ENCODE measurements around the gene NSRP1. TPM values are rescaled to one million over a fixed set of nuclear protein-coding genes. Genes with fewer than 3 reads are reported as not detected.
A peak's percentile ranks its signal among the peaks of the same experiment; 100 is the strongest.
"Not testable (repeated sequence)": the region's sequence is repeated elsewhere in the genome, so short reads cannot be mapped to it uniquely, and the experiment has no call there.

The NSRP1 gene, protein sequence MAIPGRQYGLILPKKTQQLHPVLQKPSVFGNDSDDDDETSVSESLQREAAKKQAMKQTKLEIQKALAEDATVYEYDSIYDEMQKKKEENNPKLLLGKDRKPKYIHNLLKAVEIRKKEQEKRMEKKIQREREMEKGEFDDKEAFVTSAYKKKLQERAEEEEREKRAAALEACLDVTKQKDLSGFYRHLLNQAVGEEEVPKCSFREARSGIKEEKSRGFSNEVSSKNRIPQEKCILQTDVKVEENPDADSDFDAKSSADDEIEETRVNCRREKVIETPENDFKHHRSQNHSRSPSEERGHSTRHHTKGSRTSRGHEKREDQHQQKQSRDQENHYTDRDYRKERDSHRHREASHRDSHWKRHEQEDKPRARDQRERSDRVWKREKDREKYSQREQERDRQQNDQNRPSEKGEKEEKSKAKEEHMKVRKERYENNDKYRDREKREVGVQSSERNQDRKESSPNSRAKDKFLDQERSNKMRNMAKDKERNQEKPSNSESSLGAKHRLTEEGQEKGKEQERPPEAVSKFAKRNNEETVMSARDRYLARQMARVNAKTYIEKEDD
- 29.1 TPM for polyA plus RNA-seq (2012; ENCODE audit: insufficient read depth, insufficient read length)

DNA sequence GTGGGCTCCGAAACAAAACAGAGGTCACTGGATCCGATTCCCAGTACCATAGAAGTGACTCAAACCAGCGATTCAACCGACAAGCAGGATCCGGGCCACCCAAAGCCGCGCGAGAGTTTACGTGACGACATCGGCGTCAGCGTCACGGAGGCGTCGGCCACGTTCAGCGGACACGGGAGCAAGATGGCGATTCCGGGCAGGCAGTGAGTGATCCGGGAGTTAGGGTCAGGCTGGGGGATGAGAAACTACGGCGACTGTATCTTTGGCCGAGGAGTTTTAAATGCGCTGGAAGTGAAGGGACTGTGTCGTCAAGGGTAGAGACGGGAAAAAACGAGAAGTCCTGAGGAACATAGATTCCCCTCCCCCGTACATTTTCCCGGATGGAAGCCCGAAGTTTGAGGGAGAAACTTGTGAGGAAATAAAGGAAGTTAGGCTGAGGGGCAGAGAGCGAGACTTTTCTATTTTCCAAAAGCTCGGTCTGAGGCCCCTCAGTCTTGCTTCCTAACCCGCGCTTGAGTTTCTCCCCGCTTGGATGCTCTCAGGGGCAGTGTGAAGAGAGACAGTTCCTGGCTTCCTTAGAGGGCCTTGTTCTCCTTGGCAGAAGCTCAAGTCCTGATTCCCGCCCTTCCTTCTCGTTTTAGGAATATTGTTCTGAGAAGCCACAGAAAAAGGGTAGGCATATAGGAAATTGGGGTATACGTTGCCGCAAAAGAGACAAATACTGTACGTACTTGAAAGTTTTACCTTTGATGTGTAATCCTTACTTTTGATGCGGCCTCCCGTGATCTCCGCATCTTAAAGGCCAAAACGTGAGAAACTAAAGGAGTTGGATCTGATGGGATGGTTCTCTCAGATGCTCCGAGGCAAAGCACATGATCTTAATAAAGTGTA is at the start of gene NSRP1:
NSRP1 (plus strand) TSS at position 156 of the 891 bp plus-strand sequence; CDS start at position 184, 28 bp downstream.
- peak within 1 kb of the TSS; percentile 93 for H3K4me3 ChIP-seq (ENCODE audit: low read length)
- peak; percentile 89 for DNase-seq (ENCODE audit: low read depth, low spot score)

DNA sequence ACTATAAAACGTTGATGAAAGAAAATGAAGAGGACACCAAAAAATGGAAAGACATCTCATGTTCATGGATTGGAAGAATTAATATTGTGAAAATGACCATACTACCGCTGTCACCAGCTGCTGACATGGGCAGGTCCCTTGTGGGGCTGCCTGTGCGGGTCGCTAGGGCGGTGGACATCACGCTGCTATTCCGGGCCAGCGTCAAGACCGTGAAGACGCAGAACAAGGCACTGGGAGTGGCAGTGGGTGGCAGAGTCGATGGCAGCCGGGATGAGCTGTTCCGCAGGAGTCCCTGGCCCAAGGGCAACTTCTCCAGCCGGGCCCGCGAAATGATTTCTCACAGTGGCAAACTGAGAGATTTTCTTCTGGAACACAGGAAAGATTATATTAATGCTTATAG is 48.2 kb upstream of the NSRP1 start:
- no peak overlapping the region for H3K4me3 ChIP-seq (ENCODE audit: low read length)
- no peak for DNase-seq (ENCODE audit: low read depth, low spot score)

DNA sequence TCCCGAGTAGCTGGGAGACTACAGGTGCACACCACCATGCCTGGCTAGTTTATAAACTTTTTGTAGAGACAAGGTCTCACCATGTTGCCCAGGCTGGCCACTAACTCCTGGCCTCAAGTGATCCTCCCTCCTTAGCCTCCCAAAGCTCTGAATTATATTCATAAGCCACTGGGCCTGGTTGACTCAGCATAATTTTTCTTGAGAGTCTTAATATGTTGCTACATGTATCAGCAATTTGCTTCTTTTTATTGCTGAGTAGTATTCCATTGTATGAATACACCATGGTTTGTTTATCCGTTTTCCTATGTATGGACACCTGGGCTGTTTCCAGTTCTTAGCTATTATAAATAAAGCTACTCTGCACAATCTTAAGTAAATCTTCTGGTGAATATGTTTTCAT is 42.4 kb upstream of the NSRP1 start:
- H3K4me3 ChIP-seq (ENCODE audit: low read length): no peak overlapping the region
- DNase-seq (ENCODE audit: low read depth, low spot score): no peak

DNA sequence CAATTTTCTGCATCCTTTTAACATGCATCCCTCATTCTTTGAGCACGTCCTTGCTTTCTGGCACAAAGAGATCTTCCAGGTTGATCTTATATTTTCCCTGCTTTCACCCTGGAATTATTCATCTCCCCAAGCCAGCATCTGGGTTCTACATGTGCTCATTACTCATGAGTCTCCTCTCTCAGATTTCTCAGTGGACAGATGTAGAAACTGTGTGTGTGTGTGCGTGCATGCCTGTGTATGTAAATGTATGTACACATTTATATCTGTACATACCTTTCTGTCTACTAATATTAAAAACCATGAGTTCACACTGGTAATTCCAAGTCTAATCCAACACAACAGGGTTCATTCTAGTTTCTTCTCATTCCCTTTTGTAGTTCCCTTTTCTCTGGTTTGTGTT is 41.9 kb upstream of the NSRP1 start:
- DNase-seq (ENCODE audit: low read depth, low spot score): no peak
- H3K4me3 ChIP-seq (ENCODE audit: low read length): no peak overlapping the region

DNA sequence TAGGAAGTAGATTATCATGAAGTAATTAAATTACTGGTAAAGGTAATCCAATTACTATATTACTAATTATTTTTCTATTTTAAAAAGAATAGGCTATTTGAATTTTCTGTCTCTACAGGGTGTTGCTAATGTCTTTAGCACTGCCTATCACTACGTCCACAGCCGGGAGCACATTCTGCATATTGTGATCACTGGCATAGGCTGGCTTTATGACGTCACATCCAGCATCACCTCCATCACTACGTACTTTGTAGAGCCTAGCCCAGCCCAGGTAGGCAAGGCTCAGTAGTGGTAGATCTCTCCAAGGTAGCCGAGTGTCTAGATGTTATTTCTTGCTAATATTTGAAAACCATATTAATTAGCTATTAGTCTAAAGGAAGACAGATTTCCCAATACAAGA is 33.8 kb upstream of the NSRP1 start:
- DNase-seq (ENCODE audit: low read depth, low spot score): no peak
- no peak overlapping the region for H3K4me3 ChIP-seq (ENCODE audit: low read length)

DNA sequence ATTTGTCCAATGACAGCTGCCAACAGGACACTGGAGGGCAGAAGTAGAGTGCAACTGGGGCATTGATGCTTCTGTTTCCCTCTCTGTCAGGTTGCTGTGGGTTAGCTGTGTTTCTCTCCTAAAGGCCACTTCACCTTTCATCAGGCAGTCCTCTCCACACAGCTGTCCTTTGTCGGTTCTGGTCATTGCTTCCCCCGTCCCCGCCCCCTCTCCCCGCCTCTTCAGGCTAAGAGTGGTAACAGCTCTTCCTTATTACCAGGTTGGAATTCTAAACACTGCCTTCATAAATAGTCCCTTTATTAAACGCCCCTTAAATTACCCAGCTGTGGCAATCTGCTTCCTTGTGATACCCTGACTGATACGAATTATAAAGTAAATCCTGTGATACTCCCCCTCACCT is 31.8 kb upstream of the NSRP1 start:
- DNase-seq (ENCODE audit: low read depth, low spot score): no peak
- no peak overlapping the region for H3K4me3 ChIP-seq (ENCODE audit: low read length)

DNA sequence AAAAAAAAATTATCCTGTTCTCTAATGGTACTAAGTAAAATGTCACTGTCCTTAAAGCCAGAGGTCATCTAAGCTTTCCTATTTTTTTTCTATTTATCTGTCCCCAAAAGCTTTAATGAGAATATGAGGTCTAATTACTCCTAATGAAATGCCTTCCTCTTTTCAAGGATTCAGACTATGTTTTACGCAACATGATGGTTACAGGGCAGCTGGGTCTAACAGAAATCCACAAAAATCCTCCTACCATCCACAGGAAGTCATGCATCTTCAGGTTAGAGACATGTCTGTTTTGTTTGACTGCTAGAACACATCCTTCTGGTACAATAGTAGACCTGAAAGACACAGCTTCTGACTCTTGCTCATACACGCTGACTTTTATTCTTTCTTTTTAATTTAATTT is 29.7 kb upstream of the NSRP1 start:
- DNase-seq (ENCODE audit: low read depth, low spot score): no peak
- H3K4me3 ChIP-seq (ENCODE audit: low read length): no peak overlapping the region

DNA sequence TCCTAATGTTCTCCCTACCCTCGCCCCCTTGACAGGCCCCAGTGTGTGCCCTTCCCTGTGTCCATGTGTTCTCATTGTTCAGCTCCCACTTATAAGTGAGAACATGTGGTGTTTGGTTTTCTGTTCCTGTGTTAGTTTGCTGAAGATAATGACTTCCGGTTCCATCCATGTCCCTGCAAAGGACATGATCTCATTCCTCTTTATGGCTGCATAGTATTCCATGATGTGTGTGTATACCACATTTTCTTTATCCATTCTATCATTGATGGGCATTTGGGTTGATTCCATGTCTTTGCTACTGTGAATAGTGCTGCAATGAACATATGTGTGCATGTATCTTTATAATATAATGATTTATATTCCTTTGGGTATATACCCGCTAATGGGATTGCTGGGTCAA is 29.2 kb upstream of the NSRP1 start:
- not testable (repeated sequence) for DNase-seq (ENCODE audit: low read depth, low spot score); H3K4me3 ChIP-seq (ENCODE audit: low read length)

DNA sequence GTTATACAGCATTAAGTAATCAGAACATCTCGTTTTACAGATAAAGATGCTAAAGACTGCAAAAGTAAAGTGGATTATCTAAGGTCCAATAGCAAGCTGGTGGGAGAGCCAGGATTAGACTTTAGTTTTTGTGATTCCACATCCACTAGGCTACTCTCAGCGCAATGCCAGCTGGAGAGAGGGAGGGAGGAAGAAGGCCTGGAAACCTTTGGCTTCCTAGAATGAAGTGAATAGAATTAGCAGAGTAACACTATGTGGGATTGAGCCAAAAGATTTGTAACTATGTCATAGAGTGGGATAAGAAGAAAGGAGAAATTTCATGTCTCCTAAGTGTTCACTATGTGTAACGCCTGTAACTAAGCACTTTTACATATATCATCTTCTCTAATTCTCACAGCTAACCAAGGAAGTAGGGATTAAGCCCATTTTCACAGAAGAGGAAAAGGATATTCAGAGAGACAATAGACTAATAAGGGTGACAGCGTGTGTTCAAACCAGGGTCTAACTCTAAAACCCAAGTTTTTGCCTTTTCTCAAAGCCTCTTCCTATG is 25.4 kb upstream of the NSRP1 start:
- DNase-seq (ENCODE audit: low read depth, low spot score): no peak
- H3K4me3 ChIP-seq (ENCODE audit: low read length): no peak overlapping the region

DNA sequence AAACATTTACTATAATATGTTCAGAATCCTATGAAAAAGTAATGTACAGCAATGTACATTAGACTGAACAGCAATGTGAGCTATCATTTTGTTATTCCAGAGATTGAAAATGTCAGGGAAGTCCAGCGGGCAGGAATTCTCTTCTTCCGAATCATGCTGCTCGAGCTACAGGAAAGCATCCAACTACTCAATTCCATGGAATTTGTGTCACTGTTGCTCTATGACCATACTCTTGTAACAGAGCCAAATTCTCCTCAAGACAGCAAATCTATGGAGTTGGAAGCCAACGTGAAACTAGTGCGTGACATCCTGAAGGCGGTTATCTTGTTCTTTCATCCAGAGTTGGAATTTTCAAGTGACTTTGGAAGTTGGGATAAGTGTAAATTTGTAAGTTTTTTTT is 24.8 kb upstream of the NSRP1 start:
- no peak for DNase-seq (ENCODE audit: low read depth, low spot score)
- H3K4me3 ChIP-seq (ENCODE audit: low read length): no peak overlapping the region

DNA sequence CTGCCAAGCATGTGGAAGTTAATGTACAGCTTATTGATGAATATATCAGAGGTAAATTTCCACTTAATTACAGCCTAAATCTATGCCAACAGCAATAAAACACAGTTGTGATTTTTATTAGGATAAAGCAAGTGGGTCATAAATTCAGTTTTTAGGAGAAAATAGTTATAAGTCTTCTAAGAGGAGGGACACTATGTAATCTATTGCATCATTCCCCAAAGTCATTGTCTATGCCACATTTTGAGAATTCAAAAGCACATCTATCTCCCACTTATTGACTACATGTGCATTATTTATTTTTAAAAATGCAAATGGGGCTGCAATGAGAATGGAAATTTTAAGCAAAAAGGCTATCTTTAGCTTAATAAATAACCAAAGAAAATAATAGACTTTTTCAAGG is 23.7 kb upstream of the NSRP1 start:
- no peak for DNase-seq (ENCODE audit: low read depth, low spot score)
- H3K4me3 ChIP-seq (ENCODE audit: low read length): no peak overlapping the region

DNA sequence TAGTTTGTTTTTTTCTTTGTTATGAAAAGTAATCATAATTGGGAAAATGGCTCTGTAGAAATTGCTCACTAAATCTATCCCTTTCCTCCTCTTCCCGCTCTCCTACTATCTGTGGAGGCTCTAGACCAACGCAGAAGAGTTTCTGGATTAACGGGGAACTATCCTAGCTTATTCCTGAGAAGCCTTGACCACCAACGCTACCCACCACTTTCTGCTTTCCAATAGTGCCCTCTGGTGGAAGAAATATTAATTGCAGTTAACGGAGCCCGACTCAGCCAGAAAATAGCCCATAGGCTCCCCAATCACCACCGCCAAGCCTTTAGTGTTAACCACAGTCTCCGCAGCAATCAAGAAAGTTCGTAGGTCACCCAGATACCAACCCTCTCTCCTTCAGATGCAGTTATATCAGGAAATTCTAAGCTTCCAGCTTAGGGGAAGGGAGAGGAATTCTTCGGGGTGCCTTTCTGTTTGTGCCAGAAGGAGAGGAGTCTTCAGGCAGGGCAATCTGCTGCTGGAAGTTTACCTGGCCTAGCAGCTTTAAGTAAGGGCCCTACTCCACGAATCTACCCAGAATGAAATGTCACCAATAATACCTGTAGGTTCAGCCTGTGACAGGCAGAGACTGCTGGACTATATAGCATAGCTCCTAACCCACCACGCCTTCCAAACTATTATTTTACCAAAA is 23.0 kb upstream of the NSRP1 start:
- no peak overlapping the region for H3K4me3 ChIP-seq (ENCODE audit: low read length)
- peak; percentile 37 for DNase-seq (ENCODE audit: low read depth, low spot score)

DNA sequence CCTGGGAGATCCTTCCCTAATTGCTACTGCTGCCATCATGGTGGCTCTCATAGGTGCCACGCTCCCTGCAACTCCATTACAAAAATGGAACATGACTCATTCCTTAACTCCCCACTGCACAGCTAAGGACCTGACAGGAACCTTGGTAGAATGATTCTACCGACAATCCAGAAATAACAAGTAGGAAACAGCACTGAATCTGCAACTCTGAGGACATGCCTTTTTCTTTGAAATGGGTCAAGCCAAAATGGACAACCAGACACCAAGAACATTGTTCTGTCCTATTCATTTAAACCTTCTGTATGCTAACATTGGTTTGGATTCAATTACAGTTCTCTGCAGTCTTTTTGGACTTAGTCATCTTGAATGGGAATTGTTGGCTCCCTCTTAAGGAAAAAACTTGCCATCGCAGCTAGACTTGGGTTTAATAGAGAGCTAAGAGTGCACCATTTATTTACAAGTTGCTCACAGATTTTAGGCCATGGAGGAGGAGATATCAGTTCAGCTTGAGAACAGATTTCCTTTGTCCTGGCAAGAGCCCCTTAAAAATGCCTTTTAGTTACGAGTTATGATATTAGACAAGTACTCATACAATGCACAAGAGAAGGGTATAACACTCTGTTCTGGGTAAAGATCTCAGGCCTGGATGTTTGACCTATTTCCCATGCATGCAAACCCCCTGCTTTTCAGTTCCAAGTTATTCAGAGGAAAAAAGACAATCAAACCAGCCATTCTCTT is 20.9 kb upstream of the NSRP1 start:
- DNase-seq (ENCODE audit: low read depth, low spot score): peak; percentile 32
- no peak overlapping the region for H3K4me3 ChIP-seq (ENCODE audit: low read length)

DNA sequence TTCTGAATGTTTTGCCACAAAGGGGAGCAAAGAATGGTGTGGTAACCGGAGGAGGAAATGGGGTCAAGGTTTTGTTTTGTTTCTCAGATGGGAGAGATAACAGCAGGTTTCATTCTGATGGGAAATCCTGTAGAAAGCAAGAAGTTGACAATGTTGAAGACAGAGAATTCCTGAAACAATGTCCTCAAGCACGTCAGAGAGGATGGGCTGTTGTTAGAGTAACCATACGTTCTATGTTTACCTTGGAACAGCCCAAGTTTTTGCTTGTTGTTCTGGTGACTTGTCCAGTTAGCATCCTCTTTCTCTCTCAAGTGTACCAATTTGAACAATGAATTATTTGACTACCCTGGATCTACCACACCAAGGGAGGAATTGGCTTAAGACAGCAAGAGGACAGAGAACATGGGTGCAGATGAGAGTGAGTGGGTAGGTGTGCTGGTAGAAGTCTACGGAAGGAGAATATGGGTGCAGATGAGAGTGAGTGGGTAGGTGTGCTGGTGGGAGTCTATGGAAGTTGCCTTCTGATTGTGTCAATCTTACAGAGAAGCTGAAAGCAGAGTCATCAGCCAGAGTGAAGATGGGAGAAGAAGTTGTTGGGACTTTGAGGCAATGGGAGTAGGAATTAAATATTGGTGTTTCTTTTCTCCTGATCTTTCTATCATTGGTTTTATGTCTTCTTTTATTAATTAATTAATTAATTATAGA is 14.8 kb upstream of the NSRP1 start:
- no peak for DNase-seq (ENCODE audit: low read depth, low spot score)

DNA sequence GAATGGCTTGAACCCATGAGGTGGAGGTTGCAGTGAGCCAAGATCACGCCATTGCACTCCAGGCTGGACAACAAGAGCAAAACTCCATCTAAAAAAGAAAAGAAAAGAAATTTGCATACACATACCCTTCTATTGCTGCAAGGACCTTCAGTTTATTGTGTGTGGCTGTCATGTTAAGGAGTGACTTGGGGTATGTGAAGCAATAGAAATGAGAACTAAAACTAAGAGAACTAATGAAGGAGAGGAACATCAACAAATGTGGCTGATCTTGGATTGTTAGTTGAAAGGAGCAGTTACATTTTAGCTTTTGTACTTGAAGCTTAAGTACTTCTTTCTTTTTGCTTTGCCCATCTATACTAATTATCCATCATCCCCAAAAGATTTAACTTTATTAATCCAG is 12.7 kb upstream of the NSRP1 start:
- no peak overlapping the region for H3K4me3 ChIP-seq (ENCODE audit: low read length)
- DNase-seq (ENCODE audit: low read depth, low spot score): no peak

More for the DNA sequence above, 14.8 kb upstream of the NSRP1 start:
- H3K4me3 ChIP-seq (ENCODE audit: low read length): no peak overlapping the region

DNA sequence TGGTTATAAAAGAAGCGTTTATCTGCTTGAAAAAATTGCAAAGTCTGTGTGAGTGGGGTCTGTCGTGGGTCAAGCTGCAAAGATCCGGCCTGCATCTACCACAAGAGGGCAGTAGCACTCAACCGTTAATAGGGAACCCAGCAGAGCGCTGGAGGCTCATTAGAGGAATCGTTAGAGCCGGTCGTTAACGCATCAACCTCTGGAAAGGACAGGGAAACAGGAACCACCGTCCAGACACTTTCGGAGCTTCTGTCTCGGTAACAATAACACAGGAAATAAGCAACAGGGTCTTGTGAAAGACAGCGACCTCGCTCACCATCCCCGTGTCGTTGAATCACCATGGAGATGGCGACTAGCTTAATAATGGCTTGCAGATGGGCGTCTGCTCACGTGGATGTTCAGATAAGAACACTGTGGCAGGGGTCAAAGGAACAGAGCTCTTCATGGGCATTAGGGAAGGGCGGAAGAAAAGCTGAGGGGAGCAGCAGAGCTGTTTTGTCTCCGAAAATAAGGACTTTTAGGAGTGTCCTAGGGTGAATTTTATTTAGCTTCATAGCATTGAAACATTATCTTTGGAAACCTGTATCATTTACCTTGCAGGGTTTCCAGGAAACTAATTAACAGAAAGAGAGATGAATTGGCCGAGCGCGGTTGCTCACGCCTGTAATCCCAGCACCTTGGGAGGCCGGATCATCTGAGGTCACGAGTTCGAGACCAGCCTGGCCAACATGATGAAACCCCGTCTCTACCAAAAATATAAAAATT is 11.9 kb upstream of the NSRP1 start:
- H3K4me3 ChIP-seq (ENCODE audit: low read length): peak overlapping the region; percentile 53
- DNase-seq (ENCODE audit: low read depth, low spot score): peak; percentile 71

DNA sequence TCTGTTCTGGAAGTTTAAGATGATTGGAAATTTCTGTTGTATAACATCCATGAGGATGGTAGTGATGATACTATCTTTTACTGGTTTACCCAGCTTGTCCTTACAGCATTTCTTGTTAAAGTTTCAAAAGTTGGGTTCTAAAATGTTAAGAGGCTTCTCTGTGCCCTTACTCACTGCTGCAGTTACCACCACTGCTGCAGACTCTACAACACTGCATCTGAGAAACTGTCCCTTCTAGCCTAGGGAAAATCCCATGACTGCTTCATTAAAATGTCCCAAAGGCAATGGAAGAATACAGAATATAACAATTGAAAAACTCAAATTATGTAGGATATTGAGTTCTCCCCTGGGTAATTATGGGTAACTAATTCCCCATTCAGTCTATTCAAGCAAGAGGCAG is 3.8 kb upstream of the NSRP1 start:
- no peak for DNase-seq (ENCODE audit: low read depth, low spot score)
- no peak overlapping the region for H3K4me3 ChIP-seq (ENCODE audit: low read length)

Data from Jurkat, Clone E6-1 (cell line).